Loucy (cell line): Measurements from ENCODE around the gene KCNH2.
A peak's percentile ranks its signal among the peaks of the same experiment; 100 is the strongest.

Experiments used
- H2AFZ ChIP-seq: fragments of 200-600 bp; sonication (generic); 2 replicates; pipeline ENCODE4 v1.6.0; 2016; ENCODE audit warnings: antibody characterized with exemption, mild to moderate bottlenecking, low read length, moderate library complexity
- H3F3A ChIP-seq: fragments of 200-600 bp; 2 replicates; pipeline ENCODE4 v1.6.0; 2016; ENCODE audit warnings: antibody characterized with exemption, low read depth, mild to moderate bottlenecking
- H3K27me3 ChIP-seq: fragments of 200-600 bp; sonication (generic); 2 replicates; pipeline ENCODE4 v1.6.1; 2014; ENCODE audit warnings: low read length, mild to moderate bottlenecking; ENCODE audit not compliant: insufficient read depth, poor library complexity, severe bottlenecking
- H3K36me3 ChIP-seq: fragments of 200-600 bp; sonication (generic); 2 replicates; pipeline ENCODE4 v1.6.1; 2016; ENCODE audit warnings: low read length; ENCODE audit not compliant: insufficient read depth
- H3K4me1 ChIP-seq: fragments of 200-600 bp; sonication (generic); 2 replicates; pipeline ENCODE4 v1.5.1; 2014; ENCODE audit warnings: low read length, mild to moderate bottlenecking; ENCODE audit not compliant: insufficient read depth, poor library complexity, severe bottlenecking
- H3K4me2 ChIP-seq: fragments of 200-600 bp; sonication (generic); 2 replicates; pipeline ENCODE4 v1.6.0; 2014; ENCODE audit warnings: antibody characterized with exemption, low read length, low read depth, mild to moderate bottlenecking; ENCODE audit not compliant: poor library complexity, severe bottlenecking
- H3K4me3 ChIP-seq: fragments of 200-600 bp; sonication (generic); 2 replicates; pipeline ENCODE4 v1.5.1; 2014; ENCODE audit warnings: low read length, mild to moderate bottlenecking, mixed read lengths; ENCODE audit not compliant: poor library complexity, severe bottlenecking
- H3K79me2 ChIP-seq: fragments of 200-600 bp; sonication (generic); 2 replicates; pipeline ENCODE4 v1.6.1; 2014; ENCODE audit warnings: low read length; ENCODE audit not compliant: insufficient read depth
- H3K9ac ChIP-seq: fragments of 200-600 bp; sonication (generic); 2 replicates; pipeline ENCODE4 v1.6.0; 2014; ENCODE audit warnings: mild to moderate bottlenecking, low read depth, low read length, moderate library complexity; ENCODE audit not compliant: poor library complexity, severe bottlenecking
- H3K9me2 ChIP-seq: fragments of 200-600 bp; sonication (generic); replicated peaks from 2 replicates; pipeline ENCODE4 v1.6.1; 2016; ENCODE audit warnings: low read depth, low read length, mixed read lengths
- H3K9me3 ChIP-seq: fragments of 200-600 bp; sonication (generic); 2 replicates; pipeline ENCODE4 v1.6.1; 2014; ENCODE audit warnings: mild to moderate bottlenecking, antibody characterized with exemption, low read length, low read depth; ENCODE audit not compliant: insufficient read depth
- H4K20me1 ChIP-seq: fragments of 200-600 bp; sonication (generic); 2 replicates; pipeline ENCODE4 v1.6.0; 2014; ENCODE audit warnings: antibody characterized with exemption, low read length, mild to moderate bottlenecking; ENCODE audit not compliant: insufficient read depth, poor library complexity, severe bottlenecking
- CTCF ChIP-seq: fragments of 200-600 bp; sonication (generic); conservative IDR thresholded peaks from 2 replicates; pipeline ENCODE4 v1.5.1; 2014; ENCODE audit warnings: mild to moderate bottlenecking, antibody characterized with exemption, low read length
- EZH2phosphoT487 ChIP-seq: fragments of 200-600 bp; IDR thresholded peaks from 2 replicates; pipeline ENCODE4 v1.6.1; 2018; ENCODE audit warnings: antibody characterized with exemption, mild to moderate bottlenecking, moderate library complexity, borderline replicate concordance

The KCNH2 gene

DNA sequence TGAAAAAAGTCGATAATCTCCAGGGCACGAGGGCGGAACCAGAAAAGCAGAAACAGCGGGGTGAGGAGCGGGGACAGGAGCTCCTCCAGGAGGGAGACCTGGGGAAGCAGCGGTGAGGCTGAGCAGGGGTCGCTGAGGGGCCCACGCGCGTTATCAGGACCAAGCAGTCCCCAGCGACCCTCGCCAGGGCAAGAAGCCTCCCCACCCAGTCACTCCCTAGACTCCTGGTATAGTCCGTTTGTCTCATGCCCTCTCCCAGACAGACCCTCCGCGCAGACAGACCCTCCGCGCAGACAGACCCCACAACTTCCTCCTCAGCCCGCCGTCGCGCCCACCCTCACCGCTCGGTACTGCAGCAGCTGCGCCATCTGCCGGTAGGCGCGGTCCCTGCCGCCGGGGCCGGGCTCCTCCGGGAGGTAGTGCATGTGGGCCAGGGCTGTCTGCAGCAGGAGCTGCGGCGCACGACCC is 39.9 kb upstream of the KCNH2 start:
- no peaks in the 10 kb centered on the region for H3K9me3 ChIP-seq
- H3K36me3 ChIP-seq: no peaks in the 10 kb centered on the region
- H3K27me3 ChIP-seq: no peaks in the 10 kb centered on the region
- peak overlapping the region; percentile 80 for H2AFZ ChIP-seq
- H3K9me2 ChIP-seq: no peaks in the 10 kb centered on the region
- H3K4me3 ChIP-seq: peak overlapping the region; percentile 67
- H3K4me1 ChIP-seq: peaks cover 23% of the 10 kb centered on the region
- peak; percentile 97 for TF ChIP-seq CTCF
- TF ChIP-seq EZH2phosphoT487: no peak
- no peaks in the 10 kb centered on the region for H3F3A ChIP-seq
- H3K4me2 ChIP-seq: peak overlapping the region; percentile 74
- no peaks in the 10 kb centered on the region for H3K79me2 ChIP-seq
- H4K20me1 ChIP-seq: no peaks in the 10 kb centered on the region
- peak overlapping the region; percentile 57 for H3K9ac ChIP-seq

GRCh38 chr7:151017370-151017952 is 39.3 kb upstream of the KCNH2 start:
- H3K4me2 ChIP-seq: peak overlapping the region; percentile 74
- peak overlapping the region; percentile 67 for H3K4me3 ChIP-seq
- H2AFZ ChIP-seq: peak overlapping the region; percentile 80

GRCh38 chr7:151016942-151017341 is 38.8 kb upstream of the KCNH2 start:
- no peak overlapping the region for H3K4me3 ChIP-seq
- no peaks in the 10 kb centered on the region for H3K9me3 ChIP-seq
- no peaks in the 10 kb centered on the region for H3K9me2 ChIP-seq
- no peak overlapping the region for H2AFZ ChIP-seq
- H4K20me1 ChIP-seq: no peaks in the 10 kb centered on the region
- H3K79me2 ChIP-seq: no peaks in the 10 kb centered on the region
- H3K4me1 ChIP-seq: peaks cover 29% of the 10 kb centered on the region
- H3K36me3 ChIP-seq: no peaks in the 10 kb centered on the region
- TF ChIP-seq CTCF (no peak; the same call in 1 of the 2 replicates), EZH2phosphoT487 (no peak)
- H3K9ac ChIP-seq: no peak overlapping the region
- H3K4me2 ChIP-seq: no peak overlapping the region
- no peaks in the 10 kb centered on the region for H3F3A ChIP-seq
- no peaks in the 10 kb centered on the region for H3K27me3 ChIP-seq

More at GRCh38 chr7:151017370-151017952, 39.3 kb upstream of the KCNH2 start:
- H3K9me3 ChIP-seq: no peaks in the 10 kb centered on the region
- no peaks in the 10 kb centered on the region for H3F3A ChIP-seq
- H3K4me1 ChIP-seq: peaks cover 26% of the 10 kb centered on the region
- no peaks in the 10 kb centered on the region for H3K27me3 ChIP-seq
- H3K9me2 ChIP-seq: no peaks in the 10 kb centered on the region
- no peaks in the 10 kb centered on the region for H3K36me3 ChIP-seq
- H3K9ac ChIP-seq: peak overlapping the region; percentile 57
- H4K20me1 ChIP-seq: no peaks in the 10 kb centered on the region
- TF ChIP-seq CTCF (no peak), EZH2phosphoT487 (no peak)
- no peaks in the 10 kb centered on the region for H3K79me2 ChIP-seq
